ENCODE data around the gene GDAP2.

Gene GDAP2

GRCh38 chr1:117830222-117830621 lies 99.2 kb downstream of the GDAP2 start:
- no peak for TF ChIP-seq CTCF (IDR thresholded peaks at IDR 0.05; ENCODE audit: control insufficient read depth, insufficient read depth, low read depth, low read length, missing control alignments)
- H3K4me3 ChIP-seq (ENCODE audit: control insufficient read depth, low read depth, low read length): no peak overlapping the region
- no peak for DNase-seq (ENCODE audit: low read depth)

GRCh38 chr1:117828201-117828600 lies 101.2 kb downstream of the GDAP2 start:
- peak; percentile 3 for TF ChIP-seq CTCF (IDR thresholded peaks at IDR 0.05; ENCODE audit: control insufficient read depth, insufficient read depth, low read depth, low read length, missing control alignments)
- DNase-seq (ENCODE audit: low read depth): peak; percentile 74
- no peak overlapping the region for H3K4me3 ChIP-seq (ENCODE audit: control insufficient read depth, low read depth, low read length)

GRCh38 chr1:117826540-117827078 lies 102.8 kb downstream of the GDAP2 start:
- DNase-seq (ENCODE audit: low read depth): peak; percentile 88
- no peak overlapping the region for H3K4me3 ChIP-seq (ENCODE audit: control insufficient read depth, low read depth, low read length)
- TF ChIP-seq CTCF (IDR thresholded peaks at IDR 0.05; ENCODE audit: control insufficient read depth, insufficient read depth, low read depth, low read length, missing control alignments): no peak

- no peak for DNase-seq (ENCODE audit: low read depth)
- no peak for TF ChIP-seq CTCF (IDR thresholded peaks at IDR 0.05; ENCODE audit: control insufficient read depth, insufficient read depth, low read depth, low read length, missing control alignments)
- no peak overlapping the region for H3K4me3 ChIP-seq (ENCODE audit: control insufficient read depth, low read depth, low read length)
Observed at GRCh38 chr1:117826119-117826518, 103.3 kb downstream of the GDAP2 start.

- TF ChIP-seq CTCF (IDR thresholded peaks at IDR 0.05; ENCODE audit: control insufficient read depth, insufficient read depth, low read depth, low read length, missing control alignments): no peak
- DNase-seq (ENCODE audit: low read depth): no peak
- H3K4me3 ChIP-seq (ENCODE audit: control insufficient read depth, low read depth, low read length): no peak overlapping the region
Observed at GRCh38 chr1:117825414-117825813, 104.0 kb downstream of the GDAP2 start.

GRCh38 chr1:117824616-117825015 lies 104.8 kb downstream of the GDAP2 start:
- H3K4me3 ChIP-seq (ENCODE audit: control insufficient read depth, low read depth, low read length): no peak overlapping the region
- no peak for TF ChIP-seq CTCF (IDR thresholded peaks at IDR 0.05; ENCODE audit: control insufficient read depth, insufficient read depth, low read depth, low read length, missing control alignments)
- DNase-seq (ENCODE audit: low read depth): no peak

Measured in AG09309 (cell line).